Loucy (cell line): ENCODE data around the gene TRIM29.

Source experiments
- H2AFZ ChIP-seq: fragments of 200-600 bp; sonication (generic); 2 replicates; pipeline ENCODE4 v1.6.0; 2016; ENCODE audit warnings: antibody characterized with exemption, mild to moderate bottlenecking, low read length, moderate library complexity
- H3F3A ChIP-seq: fragments of 200-600 bp; 2 replicates; pipeline ENCODE4 v1.6.0; 2016; ENCODE audit warnings: antibody characterized with exemption, low read depth, mild to moderate bottlenecking
- H3K27me3 ChIP-seq: fragments of 200-600 bp; sonication (generic); 2 replicates; pipeline ENCODE4 v1.6.1; 2014; ENCODE audit warnings: low read length, mild to moderate bottlenecking; ENCODE audit not compliant: insufficient read depth, poor library complexity, severe bottlenecking
- H3K36me3 ChIP-seq: fragments of 200-600 bp; sonication (generic); 2 replicates; pipeline ENCODE4 v1.6.1; 2016; ENCODE audit warnings: low read length; ENCODE audit not compliant: insufficient read depth
- H3K4me1 ChIP-seq: fragments of 200-600 bp; sonication (generic); 2 replicates; pipeline ENCODE4 v1.5.1; 2014; ENCODE audit warnings: low read length, mild to moderate bottlenecking; ENCODE audit not compliant: insufficient read depth, poor library complexity, severe bottlenecking
- H3K4me2 ChIP-seq: fragments of 200-600 bp; sonication (generic); 2 replicates; pipeline ENCODE4 v1.6.0; 2014; ENCODE audit warnings: antibody characterized with exemption, low read length, low read depth, mild to moderate bottlenecking; ENCODE audit not compliant: poor library complexity, severe bottlenecking
- H3K4me3 ChIP-seq: fragments of 200-600 bp; sonication (generic); 2 replicates; pipeline ENCODE4 v1.5.1; 2014; ENCODE audit warnings: low read length, mild to moderate bottlenecking, mixed read lengths; ENCODE audit not compliant: poor library complexity, severe bottlenecking
- H3K79me2 ChIP-seq: fragments of 200-600 bp; sonication (generic); 2 replicates; pipeline ENCODE4 v1.6.1; 2014; ENCODE audit warnings: low read length; ENCODE audit not compliant: insufficient read depth
- H3K9ac ChIP-seq: fragments of 200-600 bp; sonication (generic); 2 replicates; pipeline ENCODE4 v1.6.0; 2014; ENCODE audit warnings: mild to moderate bottlenecking, low read depth, low read length, moderate library complexity; ENCODE audit not compliant: poor library complexity, severe bottlenecking
- H3K9me2 ChIP-seq: fragments of 200-600 bp; sonication (generic); replicated peaks from 2 replicates; pipeline ENCODE4 v1.6.1; 2016; ENCODE audit warnings: low read depth, low read length, mixed read lengths
- H3K9me3 ChIP-seq: fragments of 200-600 bp; sonication (generic); 2 replicates; pipeline ENCODE4 v1.6.1; 2014; ENCODE audit warnings: mild to moderate bottlenecking, antibody characterized with exemption, low read length, low read depth; ENCODE audit not compliant: insufficient read depth
- H4K20me1 ChIP-seq: fragments of 200-600 bp; sonication (generic); 2 replicates; pipeline ENCODE4 v1.6.0; 2014; ENCODE audit warnings: antibody characterized with exemption, low read length, mild to moderate bottlenecking; ENCODE audit not compliant: insufficient read depth, poor library complexity, severe bottlenecking
- CTCF ChIP-seq: fragments of 200-600 bp; sonication (generic); conservative IDR thresholded peaks from 2 replicates; pipeline ENCODE4 v1.5.1; 2014; ENCODE audit warnings: mild to moderate bottlenecking, antibody characterized with exemption, low read length
- EZH2phosphoT487 ChIP-seq: fragments of 200-600 bp; IDR thresholded peaks from 2 replicates; pipeline ENCODE4 v1.6.1; 2018; ENCODE audit warnings: antibody characterized with exemption, mild to moderate bottlenecking, moderate library complexity, borderline replicate concordance

Gene TRIM29

GRCh38 chr11:120137611-120138521 is at the start of gene TRIM29:
TRIM29 (minus strand) TSS chr11:120138113; CDS start chr11:120138031, 82 bp downstream.
- H3K9ac ChIP-seq, result no peak within 1 kb of the TSS
- no peak within 1 kb of the TSS for H3K4me3 ChIP-seq
- H3K9me3 ChIP-seq, result no peaks in the 10 kb centered on the region
- H3K27me3 ChIP-seq, result no peaks in the 10 kb centered on the region
- no peaks in the 10 kb centered on the region for H3K79me2 ChIP-seq
- H3K4me1 ChIP-seq, result no peaks in the 10 kb centered on the region
- TF ChIP-seq EZH2phosphoT487 (no peak), CTCF (no peak)
- no peak within 1 kb of the TSS for H3K4me2 ChIP-seq
- no peak within 1 kb of the TSS for H2AFZ ChIP-seq
- no peaks in the 10 kb centered on the region for H3K36me3 ChIP-seq
- H3K9me2 ChIP-seq, result no peaks in the 10 kb centered on the region
- no peaks in the 10 kb centered on the region for H4K20me1 ChIP-seq
- no peaks in the 10 kb centered on the region for H3F3A ChIP-seq

- no peak overlapping the region for H2AFZ ChIP-seq
- no peak for TF ChIP-seq CTCF
- no peak for TF ChIP-seq EZH2phosphoT487
- H3K9me2 ChIP-seq, result no peaks in the 10 kb centered on the region
- H4K20me1 ChIP-seq, result no peaks in the 10 kb centered on the region
- H3K36me3 ChIP-seq, result no peaks in the 10 kb centered on the region
- no peaks in the 10 kb centered on the region for H3K4me1 ChIP-seq
- H3K4me2 ChIP-seq, result no peak overlapping the region
- no peak overlapping the region for H3K9ac ChIP-seq
- no peaks in the 10 kb centered on the region for H3F3A ChIP-seq
- no peaks in the 10 kb centered on the region for H3K9me3 ChIP-seq
- H3K27me3 ChIP-seq, result no peaks in the 10 kb centered on the region
- no peak overlapping the region for H3K4me3 ChIP-seq
- H3K79me2 ChIP-seq, result no peaks in the 10 kb centered on the region
Measured at GRCh38 chr11:120186774-120187591, 49.1 kb upstream of the TRIM29 start.

GRCh38 chr11:120186456-120186773 is 48.5 kb upstream of the TRIM29 start:
- H2AFZ ChIP-seq, result no peak overlapping the region
- no peaks in the 10 kb centered on the region for H4K20me1 ChIP-seq
- no peaks in the 10 kb centered on the region for H3K9me2 ChIP-seq
- no peak overlapping the region for H3K9ac ChIP-seq
- H3K79me2 ChIP-seq, result no peaks in the 10 kb centered on the region
- no peaks in the 10 kb centered on the region for H3K9me3 ChIP-seq
- no peak overlapping the region for H3K4me2 ChIP-seq
- H3K36me3 ChIP-seq, result no peaks in the 10 kb centered on the region
- no peaks in the 10 kb centered on the region for H3K27me3 ChIP-seq
- TF ChIP-seq CTCF (no peak), EZH2phosphoT487 (no peak)
- H3K4me3 ChIP-seq, result no peak overlapping the region
- H3F3A ChIP-seq, result no peaks in the 10 kb centered on the region
- H3K4me1 ChIP-seq, result no peaks in the 10 kb centered on the region
